ENCODE results near the gene PADI1.

Gene PADI1

DNA sequence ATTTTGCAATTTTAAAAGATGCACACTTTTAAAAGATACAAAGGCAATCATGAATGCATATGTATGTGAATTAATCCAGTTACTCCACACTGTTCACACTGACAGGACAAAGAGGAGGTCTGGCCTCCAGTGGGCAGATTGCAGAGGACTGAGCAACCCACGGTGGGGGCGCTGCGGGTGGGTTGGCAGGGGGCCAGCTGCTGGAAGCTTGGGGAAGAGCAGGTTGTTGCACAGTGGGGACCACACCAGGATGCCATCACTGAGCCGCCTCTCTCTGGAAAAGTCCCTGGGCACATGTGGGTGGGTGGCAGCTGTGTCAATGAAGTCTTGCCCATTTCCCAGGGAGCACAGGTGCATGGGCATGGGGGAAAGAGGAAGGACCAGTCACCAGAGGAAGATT, 90.4 kb downstream of the PADI1 start:
- DNase-seq (ENCODE audit: low read depth in 4 of 4, low spot score in 1 of 4) = no peak
